Measurements from ENCODE around the gene MIDN.

DNA sequence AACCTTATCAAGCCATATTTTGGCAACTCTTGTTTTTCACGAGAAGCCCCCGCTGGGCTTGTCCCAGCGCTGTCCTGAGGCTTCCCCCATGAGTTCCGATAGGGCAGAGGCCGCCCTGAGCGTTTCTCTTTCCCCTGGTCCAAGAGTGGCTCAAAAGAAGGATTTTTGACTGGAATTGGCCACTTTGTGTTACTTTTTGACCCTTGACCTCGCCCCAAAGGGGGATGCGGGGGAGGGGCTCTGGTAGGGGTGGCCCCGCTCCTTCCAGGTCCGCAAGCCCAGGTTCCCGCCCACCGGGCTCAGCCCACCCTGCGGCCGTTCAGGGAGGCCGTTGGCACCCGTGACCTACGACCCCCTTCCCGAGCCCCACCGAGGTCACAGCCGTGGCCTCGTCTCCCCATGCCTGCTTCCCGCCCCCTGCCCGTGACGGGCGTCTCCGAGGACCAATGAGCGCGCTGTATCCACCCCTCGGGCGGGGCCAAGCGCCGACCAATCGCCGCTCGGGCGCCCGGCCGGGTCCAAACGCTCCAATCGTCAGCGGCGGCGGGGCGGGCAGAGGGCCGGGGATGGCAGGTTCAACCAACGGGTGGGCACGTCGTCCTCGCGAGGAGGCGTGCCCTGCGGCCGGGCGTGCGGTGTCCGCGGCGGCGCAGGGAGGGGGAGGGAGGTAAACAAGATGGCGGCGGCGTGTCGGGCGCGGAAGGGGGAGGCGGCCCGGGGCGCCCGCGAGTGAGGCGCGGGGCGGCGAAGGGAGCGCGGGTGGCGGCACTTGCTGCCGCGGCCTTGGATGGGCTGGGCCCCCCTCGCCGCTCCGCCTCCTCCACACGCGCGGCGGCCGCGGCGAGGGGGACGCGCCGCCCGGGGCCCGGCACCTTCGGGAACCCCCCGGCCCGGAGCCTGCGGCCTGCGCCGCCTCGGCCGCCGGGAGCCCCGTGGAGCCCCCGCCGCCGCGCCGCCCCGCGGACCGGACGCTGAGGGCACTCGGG is 43.0 kb upstream of the MIDN start, which contains the start of gene STK11:
- TF ChIP-seq EZH2 (IDR thresholded peaks at IDR 0.05; ENCODE audit: borderline replicate concordance, control insufficient read depth, low read depth, low read length), result no peak
- TF ChIP-seq SMARCA5 (IDR thresholded peaks at IDR 0.05), result peak; percentile 76
- TF ChIP-seq, protein P1, sequence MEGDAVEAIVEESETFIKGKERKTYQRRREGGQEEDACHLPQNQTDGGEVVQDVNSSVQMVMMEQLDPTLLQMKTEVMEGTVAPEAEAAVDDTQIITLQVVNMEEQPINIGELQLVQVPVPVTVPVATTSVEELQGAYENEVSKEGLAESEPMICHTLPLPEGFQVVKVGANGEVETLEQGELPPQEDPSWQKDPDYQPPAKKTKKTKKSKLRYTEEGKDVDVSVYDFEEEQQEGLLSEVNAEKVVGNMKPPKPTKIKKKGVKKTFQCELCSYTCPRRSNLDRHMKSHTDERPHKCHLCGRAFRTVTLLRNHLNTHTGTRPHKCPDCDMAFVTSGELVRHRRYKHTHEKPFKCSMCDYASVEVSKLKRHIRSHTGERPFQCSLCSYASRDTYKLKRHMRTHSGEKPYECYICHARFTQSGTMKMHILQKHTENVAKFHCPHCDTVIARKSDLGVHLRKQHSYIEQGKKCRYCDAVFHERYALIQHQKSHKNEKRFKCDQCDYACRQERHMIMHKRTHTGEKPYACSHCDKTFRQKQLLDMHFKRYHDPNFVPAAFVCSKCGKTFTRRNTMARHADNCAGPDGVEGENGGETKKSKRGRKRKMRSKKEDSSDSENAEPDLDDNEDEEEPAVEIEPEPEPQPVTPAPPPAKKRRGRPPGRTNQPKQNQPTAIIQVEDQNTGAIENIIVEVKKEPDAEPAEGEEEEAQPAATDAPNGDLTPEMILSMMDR (IDR thresholded peaks at IDR 0.05 in 2 of 3, conservative IDR thresholded peaks at IDR 0.05 in 1 of 3; ENCODE audit: control insufficient read depth in 2 of 3, extremely low read depth in 1 of 3, insufficient read depth in 1 of 3, low read depth in 3 of 3, low read length in 3 of 3), result no peak
- TF ChIP-seq ZNF384 (IDR thresholded peaks at IDR 0.05; ENCODE audit: borderline replicate concordance, low read depth, low read length), result no peak
- peak; percentile 94; the same call in 1 of the 2 replicates for TF ChIP-seq CHD2 (IDR thresholded peaks at IDR 0.05; ENCODE audit: borderline replicate concordance, low read depth, low read length)

All from GM12878 (cell line).